Vagina (tissue), 2 donors: ENCODE measurements around the gene BCS1L. TPM values are rescaled to one million over a fixed set of nuclear protein-coding genes. Genes with fewer than 3 reads are reported as not detected.
"Not testable (repeated sequence)": the region's sequence is repeated elsewhere in the genome, so short reads cannot be mapped to it uniquely, and the experiment has no call there.

Source experiments
- DNase-seq, 2 donors: peaks; one replicate each; pipeline ENCODE4 v3.0.0-alpha.2; 2017; ENCODE audit errors: extremely low spot score in 2 of 2
- H3K27ac ChIP-seq: fragments of 200-600 bp; sonication (generic); one replicate; pipeline ENCODE4 v1.5.1; 2019
- H3K27me3 ChIP-seq: fragments of 200-600 bp; sonication (generic); one replicate; pipeline ENCODE4 v1.5.1; 2019
- H3K36me3 ChIP-seq, 2 donors: fragments of 200-600 bp; sonication (generic); one replicate each; pipeline ENCODE4 v1.5.1; 2017 to 2019
- H3K4me1 ChIP-seq: fragments of 200-600 bp; sonication (generic); one replicate; pipeline ENCODE4 v1.5.1; 2019
- H3K4me3 ChIP-seq, 2 donors: fragments of 200-600 bp; sonication (generic); 1 replicate in 1 of 2; 2 replicates in 1 of 2; pipeline ENCODE4 v1.5.1; 2016 to 2019
- H3K9me3 ChIP-seq: fragments of 200-600 bp; sonication (generic); one replicate; pipeline ENCODE4 v1.5.1; 2019
- CTCF ChIP-seq, 3 experiments: fragments of 450-650 bp in 2 of 3; fragments of 200-600 bp in 1 of 3; sonication (generic) in 1 of 3; IDR thresholded peaks; one replicate each; pipeline ENCODE4 v1.5.1; 2017 to 2019; ENCODE audit warnings: antibody characterized with exemption in 3 of 3, mild to moderate bottlenecking in 2 of 3, moderate library complexity in 2 of 3
- POLR2A ChIP-seq, 2 donors: fragments of 450-650 bp; IDR thresholded peaks; one replicate each; pipeline ENCODE4 v1.6.1; 2017; ENCODE audit warnings: antibody characterized with exemption in 2 of 2, mild to moderate bottlenecking in 2 of 2, moderate library complexity in 2 of 2
- POLR2AphosphoS5 ChIP-seq, 2 donors: sonication (generic); formaldehyde crosslinking; IDR thresholded peaks; one replicate each; pipeline ENCODE4 v1.9.0; 2017; ENCODE audit warnings: antibody characterized with exemption in 2 of 2, mild to moderate bottlenecking in 2 of 2, low read depth in 1 of 2; ENCODE audit not compliant: insufficient read depth in 1 of 2
- intact Hi-C: fragments of 100-400 bp; cut with DNase I; formaldehyde crosslinking; loops from one replicate; pipeline ENCODE4 v1.15.1; 2023
- total RNA-seq: library from RNA; depleted of rRNA; stranded (reverse); fragments of >200 nt; gene quantifications from one replicate; pipeline ENCODE4 v1.2.3, GENCODE V29; 2016

BCS1L gene
- total RNA-seq, 1 donor from 2014 or later, result 28.5 TPM

- Histone ChIP-seq H3K27me3 (no peaks in the 10 kb centered on the region), H3K9me3 (no peaks in the 10 kb centered on the region), H3K27ac (no peak overlapping the region), H3K4me3 (no peak overlapping the region), H3K4me1 (no peaks in the 10 kb centered on the region), H3K36me3 (peaks cover 0 to 42% of the 10 kb centered on the region in 2 donors)
- TF ChIP-seq POLR2AphosphoS5 (IDR thresholded peaks at IDR 0.05; ENCODE audit: insufficient read depth in 1 of 2, low read depth in 1 of 2), result no peak
- TF ChIP-seq CTCF (IDR thresholded peaks at IDR 0.05), result no peak
- no peak for TF ChIP-seq POLR2A (IDR thresholded peaks at IDR 0.05)
- intact Hi-C loops, result no loop called here
- DNase-seq, result no peak
Measured at GRCh38 chr2:218680061-218680460, 20.6 kb downstream of the BCS1L start.

- H3K9me3 ChIP-seq, H3K27ac ChIP-seq, H3K4me3 ChIP-seq, DNase-seq, H3K27me3 ChIP-seq, H3K4me1 ChIP-seq, intact Hi-C loops: not testable (repeated sequence)
- TF ChIP-seq CTCF (IDR thresholded peaks at IDR 0.05), result peak; percentile 17 to 54 (median 50)
- peak in 1 of 2 donors; percentile 41 for TF ChIP-seq POLR2AphosphoS5 (IDR thresholded peaks at IDR 0.05; ENCODE audit: insufficient read depth in 1 of 2, low read depth in 1 of 2)
- H3K36me3 ChIP-seq, result peaks cover 0 to 18% of the 10 kb centered on the region in 2 donors
Measured at GRCh38 chr2:218687400-218688060, 28.0 kb downstream of the BCS1L start.

DNA sequence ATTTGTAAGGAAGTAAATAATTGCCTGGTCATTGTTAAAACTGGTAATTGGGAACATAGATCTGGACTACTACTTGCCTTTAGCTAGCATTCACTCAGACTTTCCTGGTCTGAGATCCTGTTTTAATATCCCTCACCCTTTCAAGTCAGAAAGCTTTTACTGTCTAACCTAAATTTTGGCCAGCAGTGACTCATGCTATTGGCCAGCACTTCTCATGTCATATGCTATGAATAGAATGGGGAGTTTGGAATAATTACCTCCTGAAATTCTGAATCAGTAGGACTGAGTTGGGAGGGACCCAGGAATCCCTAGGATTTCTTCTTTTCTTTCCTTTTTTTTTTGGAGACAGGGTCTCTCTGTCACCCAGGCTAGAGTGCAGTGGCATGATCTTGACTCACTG lies 31.8 kb downstream of the BCS1L start:
- TF ChIP-seq CTCF (IDR thresholded peaks at IDR 0.05) (no peak), POLR2AphosphoS5 (IDR thresholded peaks at IDR 0.05; ENCODE audit: insufficient read depth in 1 of 2, low read depth in 1 of 2) (no peak), POLR2A (IDR thresholded peaks at IDR 0.05) (no peak)
- intact Hi-C loops, result no loop called here
- DNase-seq, result no peak
- Histone ChIP-seq H3K27me3 (no peaks in the 10 kb centered on the region), H3K9me3 (no peaks in the 10 kb centered on the region), H3K4me1 (no peaks in the 10 kb centered on the region), H3K27ac (peak overlapping the region; percentile 30), H3K36me3 (peaks cover 0 to 25% of the 10 kb centered on the region in 2 donors), H3K4me3 (no peak overlapping the region)

DNA sequence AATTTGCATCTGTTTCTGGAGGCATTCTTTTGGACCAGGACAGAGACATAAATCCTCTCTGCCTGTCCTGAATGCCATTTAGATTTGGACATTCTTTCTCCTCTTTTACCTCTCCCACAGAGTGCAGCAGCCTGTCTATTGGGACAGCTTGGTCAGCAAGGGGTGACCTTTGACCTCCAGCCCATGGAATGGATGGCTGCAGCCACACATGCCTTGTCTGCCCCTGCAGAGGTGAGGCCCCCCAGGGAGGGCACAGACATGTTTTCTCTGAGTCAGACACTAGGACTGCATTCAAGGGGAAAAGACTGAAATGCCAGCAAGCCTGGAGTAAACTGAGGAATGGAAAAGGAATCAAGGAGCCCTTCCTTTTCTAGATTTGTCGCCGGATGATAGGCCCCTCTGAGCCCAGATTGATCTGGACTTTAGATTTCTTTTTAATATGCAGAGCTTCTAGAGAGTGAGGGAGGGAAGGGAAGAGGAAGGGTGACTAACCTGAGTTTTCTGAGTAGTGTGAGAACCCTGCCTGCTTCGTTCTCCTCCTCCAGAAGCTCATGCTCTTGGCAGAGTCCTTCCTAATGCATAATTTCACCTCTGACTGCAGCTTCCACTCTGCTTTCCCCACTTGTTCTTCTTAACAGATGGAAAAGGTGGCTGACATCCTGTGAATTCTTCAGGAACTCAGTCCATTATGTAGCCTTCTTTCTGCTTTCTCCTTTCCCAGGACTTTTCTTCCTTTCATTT lies 35.1 kb downstream of the BCS1L start:
- DNase-seq, result no peak

More for the DNA sequence above, 35.1 kb downstream of the BCS1L start:
- H3K4me3 ChIP-seq, result no peak overlapping the region
- no peaks in the 10 kb centered on the region for H3K4me1 ChIP-seq
- no peak overlapping the region for H3K27ac ChIP-seq
- TF ChIP-seq POLR2A (IDR thresholded peaks at IDR 0.05), result no peak
- TF ChIP-seq CTCF (IDR thresholded peaks at IDR 0.05), result no peak
- no peak for TF ChIP-seq POLR2AphosphoS5 (IDR thresholded peaks at IDR 0.05; ENCODE audit: insufficient read depth in 1 of 2, low read depth in 1 of 2)
- intact Hi-C loops, result no loop called here
- no peaks in the 10 kb centered on the region for H3K9me3 ChIP-seq
- peaks cover 0 to 41% of the 10 kb centered on the region in 2 donors for H3K36me3 ChIP-seq
- no peaks in the 10 kb centered on the region for H3K27me3 ChIP-seq
